GM18951 (cell line): ENCODE measurements around the gene HMX1.

Experiments used
- POLR2A ChIP-seq: IDR thresholded peaks from 4 replicates; pipeline ENCODE4 v1.6.1; 2011; ENCODE audit warnings: mild to moderate bottlenecking; ENCODE audit not compliant: insufficient read length, insufficient read depth; ENCODE audit errors: extremely low read depth
- in situ Hi-C: fragments of 300-500 bp; cut with MboI; formaldehyde crosslinking; loops from one replicate; pipeline ENCODE4 v1.12.0; 2022; ENCODE audit warnings: low sequenced_read_pairs, mixed read lengths, inconsistent platforms; ENCODE audit not compliant: unreplicated experiment

Gene HMX1

DNA sequence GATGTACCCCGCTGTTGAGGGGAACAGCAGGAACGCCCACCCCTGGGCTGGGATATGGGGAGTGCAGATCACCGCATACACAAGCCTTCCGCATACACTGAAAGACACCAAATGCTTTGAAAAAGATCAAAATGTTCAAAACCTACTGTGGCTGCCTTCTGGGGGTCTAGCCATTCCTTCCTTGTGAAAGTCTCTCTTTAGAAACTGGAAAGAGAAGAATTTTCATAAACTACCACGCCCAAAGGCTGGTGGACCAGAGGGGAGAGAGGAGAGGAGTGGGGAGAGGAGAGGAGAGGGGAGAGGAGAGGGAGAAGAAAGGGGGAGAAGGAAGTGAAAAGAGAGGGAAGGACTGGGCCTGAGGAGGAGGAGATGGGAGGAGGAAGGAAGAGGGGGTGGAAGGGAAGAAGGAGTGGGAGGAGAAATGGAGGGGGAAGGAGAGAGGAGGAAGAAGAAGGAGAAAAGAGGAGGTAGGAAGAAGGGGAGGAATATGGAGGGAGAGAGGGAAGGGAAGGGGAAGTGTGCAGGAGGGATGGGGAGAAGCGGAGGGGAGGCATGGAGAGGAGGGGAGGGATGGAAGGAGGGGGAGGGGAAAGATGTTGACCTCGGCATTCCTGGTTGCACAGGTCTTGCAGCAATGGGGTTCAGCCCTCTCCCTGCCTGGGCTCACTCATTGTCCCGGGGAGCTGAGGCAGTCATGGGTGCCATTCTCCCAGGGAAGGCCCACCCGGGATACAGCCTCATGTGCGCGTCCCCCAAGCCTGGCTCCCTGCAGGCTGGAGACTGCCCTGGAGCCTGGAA lies 5.5 kb upstream of the HMX1 start:
- TF ChIP-seq POLR2A: no peak
- in situ Hi-C loops: no loop called here

DNA sequence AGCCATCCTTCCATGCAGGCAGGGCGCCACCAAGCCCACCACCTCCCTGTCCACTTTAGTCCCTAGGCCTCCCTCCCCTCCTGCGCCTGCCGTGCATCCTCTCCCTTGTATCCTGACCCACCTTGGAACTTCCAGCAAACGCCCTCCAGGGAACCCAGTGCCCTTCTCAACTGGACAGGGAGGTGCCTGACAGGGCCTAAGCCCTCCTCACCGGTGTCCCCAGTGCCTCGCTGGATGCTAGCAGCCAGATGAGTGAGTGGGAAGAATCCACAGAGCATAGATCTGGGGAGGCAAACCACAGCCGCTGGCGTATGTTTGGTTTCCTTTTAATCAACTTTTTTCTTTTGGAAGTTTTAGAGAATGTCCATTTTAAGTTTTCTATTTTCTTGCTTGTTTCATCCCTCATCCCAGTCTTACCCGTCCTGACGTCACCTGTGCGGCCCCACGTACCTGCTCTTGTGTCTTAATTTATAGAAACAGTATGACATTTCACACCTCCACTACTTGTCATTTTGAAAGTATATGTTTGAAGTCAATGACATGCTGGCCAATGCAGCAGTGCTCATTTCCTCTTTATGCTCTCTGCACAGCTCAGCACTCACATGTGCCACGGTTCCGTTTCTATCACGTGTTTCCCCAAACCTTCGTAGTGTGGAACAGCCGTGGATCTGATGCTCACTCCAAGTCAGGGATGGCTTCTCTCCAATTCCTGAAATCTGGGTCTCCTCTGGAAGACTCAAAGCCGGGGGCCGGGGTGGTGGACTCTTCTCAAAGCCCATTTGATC lies 3.4 kb upstream of the HMX1 start:
- in situ Hi-C loops: no loop called here

DNA sequence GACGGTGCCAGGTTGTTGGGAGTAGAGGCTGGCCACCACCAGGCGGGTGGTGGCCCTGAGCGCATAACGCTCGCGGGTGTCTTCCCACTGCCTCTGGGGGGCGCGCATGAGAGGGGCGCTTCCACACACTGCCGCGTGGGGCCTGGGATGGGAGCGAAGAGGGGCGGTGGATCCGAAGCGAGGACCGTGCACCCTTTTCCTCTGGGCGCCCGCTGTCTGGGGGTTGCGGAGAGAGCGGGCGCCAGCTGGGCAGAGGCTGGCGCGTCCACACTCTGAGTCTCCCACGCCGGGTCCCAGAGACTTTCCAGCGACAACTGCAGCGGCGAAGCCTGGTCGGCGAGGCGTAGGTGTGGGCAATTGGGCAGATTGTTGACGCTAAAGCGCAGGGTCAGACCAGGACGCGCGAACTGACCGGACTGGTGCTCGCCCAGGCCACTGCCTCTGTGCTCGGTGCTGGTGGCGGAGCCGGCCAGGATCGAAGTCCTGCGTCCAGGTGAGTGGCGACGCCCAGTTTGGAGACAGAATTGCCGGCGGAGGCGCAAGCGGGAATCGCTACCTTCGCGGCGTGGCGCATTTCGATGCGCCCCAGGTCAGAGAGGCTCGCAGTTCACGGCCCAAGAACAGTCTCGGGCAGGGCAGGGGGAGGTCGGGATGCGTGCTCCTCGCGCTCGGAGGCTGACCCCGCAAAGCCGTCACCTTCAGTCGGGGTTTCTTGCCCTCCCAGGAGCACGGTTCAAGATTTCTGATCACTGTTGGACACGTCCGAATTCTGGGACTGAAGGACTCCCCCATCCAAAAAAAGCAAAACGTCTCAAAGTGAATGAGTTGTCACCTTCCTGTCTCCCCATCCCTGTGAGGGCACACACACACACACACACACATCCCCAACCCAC lies 2.6 kb upstream of the HMX1 start:
- in situ Hi-C loops: no loop called here
- no peak for TF ChIP-seq POLR2A

More for the DNA sequence above, 3.4 kb upstream of the HMX1 start:
- no peak for TF ChIP-seq POLR2A

DNA sequence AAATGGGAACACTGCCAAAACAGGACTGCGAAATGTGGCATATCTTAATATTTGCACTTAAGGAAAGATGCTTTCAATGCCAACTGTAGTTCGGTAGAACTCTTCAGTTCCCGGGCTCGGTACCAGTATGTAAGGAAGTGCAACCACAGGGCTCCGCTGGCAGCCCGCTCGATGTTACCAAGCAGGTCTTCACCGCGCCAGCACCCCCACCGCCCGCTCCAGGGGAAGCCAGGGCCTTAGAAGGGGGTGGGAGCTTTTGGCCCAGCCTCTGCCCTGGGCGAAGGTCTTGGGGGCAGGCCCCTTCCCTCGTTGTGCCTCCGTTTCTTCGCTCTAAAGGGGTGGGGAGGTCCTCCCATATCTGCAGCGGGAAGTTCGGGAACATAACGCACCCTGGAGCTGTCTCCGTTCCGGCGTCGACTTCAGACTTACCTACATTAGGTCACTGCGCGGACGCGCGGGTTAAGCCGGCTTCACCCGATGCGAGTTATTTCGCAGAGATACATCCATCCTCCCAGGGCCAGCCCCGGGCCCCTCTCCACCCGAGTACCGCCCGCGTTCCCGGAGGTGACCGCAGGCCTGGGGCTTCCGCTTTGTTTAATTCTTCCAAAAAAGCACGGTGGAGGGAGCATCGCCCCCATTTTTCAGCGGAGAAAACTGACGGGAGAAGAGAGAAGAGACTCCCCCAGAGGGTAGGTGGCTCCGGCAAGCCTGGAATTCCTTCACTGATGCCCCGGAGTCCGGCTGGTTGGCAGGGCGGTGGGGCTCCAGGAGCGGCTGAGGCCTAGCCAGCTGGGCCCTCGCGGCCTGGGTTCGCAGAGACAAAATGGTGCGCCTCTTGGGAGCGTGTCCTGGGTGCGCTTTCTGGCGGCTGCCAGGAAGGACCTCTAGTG lies 1.0 kb upstream of the HMX1 start:
- in situ Hi-C loops: no loop called here
- TF ChIP-seq POLR2A: no peak

DNA sequence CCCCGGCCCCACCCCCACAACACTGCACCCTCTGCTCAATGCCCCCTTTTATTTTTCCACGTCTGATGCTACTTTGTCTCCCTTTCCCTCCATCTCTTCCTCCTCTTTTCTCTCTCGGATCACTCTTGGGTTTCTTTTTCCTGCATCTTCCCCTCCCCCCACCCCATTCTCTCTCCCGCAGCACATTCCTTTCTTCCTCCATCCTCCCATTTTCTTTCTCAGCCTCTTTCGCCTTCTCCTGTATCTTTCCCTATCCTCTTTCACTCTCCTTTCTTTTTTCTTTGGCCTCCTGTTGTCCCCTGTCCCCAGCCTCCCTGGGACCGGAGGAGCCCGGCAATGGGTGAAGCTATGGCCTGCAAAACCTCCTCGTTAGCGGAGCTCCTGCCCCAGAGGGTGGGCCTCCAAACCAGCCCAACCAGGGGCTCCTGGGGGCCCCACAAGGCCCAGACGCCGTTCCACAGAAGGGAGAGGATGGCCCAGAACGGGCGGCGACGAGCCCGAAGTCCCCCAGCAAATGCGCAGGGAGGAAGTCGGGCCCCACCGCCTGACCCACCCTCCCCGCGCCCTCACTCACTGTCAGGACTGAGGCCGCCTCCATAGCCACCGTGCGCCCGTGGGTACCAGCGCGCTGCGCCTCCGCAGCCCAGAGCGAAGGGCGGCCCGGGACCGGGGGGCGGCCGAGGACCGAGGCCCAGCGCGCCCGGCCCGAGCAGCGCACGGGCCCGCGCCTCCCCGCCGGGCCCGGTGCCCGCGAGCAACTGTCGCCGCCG lies 807 bp downstream of the HMX1 start:
- no peak for TF ChIP-seq POLR2A
- in situ Hi-C loops: no loop called here

DNA sequence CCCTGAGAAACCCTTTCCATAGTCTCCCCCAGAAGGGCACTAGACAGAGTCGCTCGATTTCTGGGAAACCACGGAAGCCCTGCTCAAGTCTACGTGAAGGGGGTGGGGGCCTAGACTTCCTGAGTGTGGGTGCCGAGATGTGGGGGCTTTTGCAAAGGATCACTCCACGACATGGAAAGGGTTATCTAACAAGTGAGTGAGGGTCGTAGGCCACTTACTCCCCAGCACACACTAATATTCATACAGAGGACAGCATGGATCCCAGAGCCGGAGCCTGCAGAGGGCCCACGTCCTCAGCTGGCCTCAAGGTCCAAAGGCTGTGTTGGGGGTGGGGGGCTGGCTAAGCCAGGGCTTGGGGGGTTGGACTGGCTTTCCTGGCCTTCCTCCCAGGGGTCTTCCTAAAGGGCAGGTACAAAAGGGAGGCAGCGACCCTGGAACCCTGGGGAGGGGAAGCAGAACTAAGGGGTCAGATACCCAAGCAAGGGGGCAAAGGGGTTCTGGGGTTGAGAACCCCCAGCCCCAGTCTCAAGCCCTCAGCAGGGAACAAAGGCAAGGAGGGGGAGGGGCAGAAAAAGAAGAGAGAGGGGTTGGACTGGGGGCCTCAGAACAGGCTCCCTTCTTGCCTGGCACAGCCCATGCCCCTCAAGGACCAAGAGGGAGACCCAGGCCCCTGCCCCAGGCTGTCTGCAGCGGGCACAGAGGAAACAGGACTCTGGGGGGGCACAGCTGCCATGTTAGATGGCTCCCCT lies 1.6 kb downstream of the HMX1 start:
- TF ChIP-seq POLR2A: no peak
- in situ Hi-C loops: no loop called here

DNA sequence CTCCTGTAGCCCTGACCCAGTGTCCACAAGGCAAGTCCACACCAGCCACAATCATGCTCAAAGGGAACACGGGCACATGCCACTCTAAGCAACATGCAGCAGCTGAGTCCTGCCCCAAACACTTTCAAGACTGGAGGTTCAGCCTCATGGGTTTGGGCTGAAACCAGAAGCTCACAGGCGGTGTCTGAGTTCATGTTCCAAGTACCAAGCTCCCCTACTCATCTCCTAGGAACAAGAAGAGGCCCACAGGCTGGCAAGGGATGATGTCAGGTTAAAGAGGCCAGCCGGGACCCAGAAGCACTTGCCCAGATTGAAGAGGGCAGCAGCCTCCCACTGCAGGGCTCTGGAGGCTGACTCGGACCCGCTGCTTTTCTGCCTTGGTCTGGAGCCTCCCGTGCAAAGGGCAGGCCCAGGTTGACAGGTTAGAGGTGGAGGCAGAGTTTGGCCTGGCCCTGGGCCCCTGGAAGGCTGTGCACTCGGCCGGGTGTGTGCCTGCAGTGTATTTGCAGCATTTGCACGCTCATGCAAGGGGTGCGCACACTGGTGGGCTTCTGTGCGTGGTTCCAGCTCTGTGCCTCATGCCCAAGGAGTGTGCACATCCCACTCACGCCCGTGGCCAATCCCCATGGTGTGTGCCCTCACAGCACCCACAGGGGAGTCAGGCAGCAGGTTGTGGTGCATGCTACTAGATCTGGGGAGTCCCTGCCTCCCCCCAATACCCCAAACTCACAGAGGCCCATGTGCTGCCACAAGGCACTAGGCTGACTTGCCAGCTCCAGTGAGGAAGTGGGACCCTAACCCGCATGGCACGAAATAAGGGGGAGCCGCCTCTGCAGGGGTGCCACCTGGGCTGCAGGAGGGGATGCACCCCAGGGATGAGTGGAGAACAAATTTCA lies 2.4 kb downstream of the HMX1 start:
- in situ Hi-C loops: no loop called here
- no peak for TF ChIP-seq POLR2A

DNA sequence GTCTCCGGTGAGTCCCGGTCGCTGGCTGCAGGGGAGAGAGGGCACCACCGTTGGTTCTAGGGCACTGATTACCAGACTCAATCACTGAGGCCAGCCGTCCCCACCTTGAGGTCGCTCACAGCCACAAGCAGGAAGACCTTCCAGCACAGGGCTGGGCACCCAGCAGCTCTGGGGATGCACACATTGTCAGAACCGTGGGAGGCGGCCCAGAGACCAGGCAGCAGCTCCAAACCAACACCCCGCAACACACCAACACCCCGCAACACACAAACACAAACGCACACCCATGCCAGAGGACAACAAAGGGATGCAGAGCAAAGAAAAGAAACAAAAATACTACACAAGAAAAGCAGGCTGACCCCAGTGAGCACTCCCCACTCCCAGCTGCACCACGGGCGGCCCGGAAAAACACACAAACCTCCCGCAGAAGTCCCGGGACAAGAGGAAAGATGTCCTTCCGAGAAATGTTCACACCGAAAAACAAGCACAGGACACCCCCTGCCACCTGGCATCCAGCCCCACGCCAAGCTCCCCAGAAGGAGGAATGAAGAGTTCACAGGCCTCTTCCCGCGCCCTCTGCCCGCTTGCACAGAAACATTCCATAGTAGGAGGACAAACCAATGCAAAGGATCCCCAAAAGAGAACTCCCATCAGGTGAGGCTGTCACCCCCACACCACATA lies 3.2 kb downstream of the HMX1 start:
- in situ Hi-C loops: no loop called here
- no peak for TF ChIP-seq POLR2A

DNA sequence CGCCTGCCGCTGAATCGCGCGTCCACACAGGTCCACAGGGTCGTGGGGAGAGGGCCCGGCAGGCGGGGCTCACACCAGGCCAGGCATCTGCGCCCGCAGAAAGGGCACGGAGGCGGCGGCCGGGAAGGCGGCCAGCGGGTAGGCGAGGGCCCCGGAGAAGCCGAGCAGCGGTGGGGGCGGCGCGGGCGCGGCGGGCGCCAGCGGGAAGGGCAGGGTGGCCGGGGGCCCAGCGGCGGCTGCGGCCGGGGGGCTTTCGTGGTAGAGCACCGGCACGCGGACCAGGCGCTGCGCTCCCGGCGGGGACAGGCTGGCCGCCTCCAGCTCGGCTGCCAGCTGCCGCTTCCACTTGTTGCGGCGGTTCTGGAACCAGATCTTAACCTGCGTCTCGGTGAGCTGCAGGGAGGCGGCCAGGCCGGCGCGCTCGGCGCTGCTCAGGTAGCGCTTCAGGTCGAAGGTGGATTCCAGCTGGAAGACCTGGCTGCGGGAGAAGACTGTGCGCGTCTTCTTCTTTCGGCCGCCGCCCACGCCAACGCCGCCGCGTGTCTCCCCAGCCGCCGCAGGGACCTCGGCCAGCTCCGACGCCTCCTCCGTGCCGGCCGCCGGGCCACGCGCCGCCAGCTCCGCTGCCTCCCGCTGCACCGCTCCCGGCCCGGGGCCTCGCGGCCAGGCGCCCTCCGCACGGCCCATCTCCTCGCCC lies 3.9 kb downstream of the HMX1 start:
- TF ChIP-seq POLR2A: no peak
- in situ Hi-C loops: no loop called here
